LNCaP clone FGC (cell line): ENCODE measurements around the gene ABRACL.
A peak's percentile ranks its signal among the peaks of the same experiment; 100 is the strongest.
"Not testable (repeated sequence)": the region's sequence is repeated elsewhere in the genome, so short reads cannot be mapped to it uniquely, and the experiment has no call there.

Source experiments
- DNase-seq: peaks from one replicate; pipeline ENCODE4 v3.0.0-alpha.2; 2011; ENCODE audit warnings: low read depth
- H3K4me3 ChIP-seq: 2 replicates; pipeline ENCODE4 v1.5.1; 2011; ENCODE audit warnings: mild to moderate bottlenecking, low read depth, low read length, control low read depth
- CTCF ChIP-seq: IDR thresholded peaks from 2 replicates; pipeline ENCODE4 v1.5.1; 2012; ENCODE audit warnings: mild to moderate bottlenecking; ENCODE audit not compliant: control insufficient read depth, insufficient read depth; ENCODE audit errors: extremely low read depth

Gene ABRACL

GRCh38 chr6:139020689-139021088 lies 7.9 kb upstream of the ABRACL start:
- H3K4me3 ChIP-seq = no peak overlapping the region
- TF ChIP-seq CTCF = no peak
- DNase-seq = no peak

- not testable (repeated sequence) for DNase-seq, H3K4me3 ChIP-seq
Observed at GRCh38 chr6:139025416-139025815, 3.1 kb upstream of the ABRACL start.

GRCh38 chr6:139027620-139028182 lies 844 bp upstream of the ABRACL start:
- H3K4me3 ChIP-seq = peak overlapping the region; percentile 70
- DNase-seq = no peak
- TF ChIP-seq CTCF = no peak

GRCh38 chr6:139028215-139028657 lies 309 bp upstream of the ABRACL start:
- peak overlapping the region; percentile 70 for H3K4me3 ChIP-seq
- TF ChIP-seq CTCF = no peak
- DNase-seq = no peak

- TF ChIP-seq CTCF = no peak
- DNase-seq = no peak
- peak overlapping the region; percentile 70 for H3K4me3 ChIP-seq
Observed at GRCh38 chr6:139029470-139030227, 1.1 kb downstream of the ABRACL start.

GRCh38 chr6:139030228-139030963 lies 1.9 kb downstream of the ABRACL start:
- no peak for DNase-seq
- no peak for TF ChIP-seq CTCF
- no peak overlapping the region for H3K4me3 ChIP-seq

- no peak overlapping the region for H3K4me3 ChIP-seq
- DNase-seq = no peak
- no peak for TF ChIP-seq CTCF
Observed at GRCh38 chr6:139037490-139037889, 8.9 kb downstream of the ABRACL start.
